Rectal smooth muscle tissue (tissue), 1 donor: Measurements from ENCODE around the gene PLCD3.

Experiments used
- H3K27ac ChIP-seq: one replicate; pipeline ENCODE4 v1.7.0; 2013; ENCODE audit warnings: low read depth, low read length, inconsistent platforms
- H3K27me3 ChIP-seq: one replicate; pipeline ENCODE4 v1.7.0; 2013; ENCODE audit warnings: low read length; ENCODE audit not compliant: control insufficient read depth, insufficient read depth
- H3K36me3 ChIP-seq: one replicate; pipeline ENCODE4 v1.7.0; 2013; ENCODE audit warnings: low read length; ENCODE audit not compliant: control insufficient read depth, insufficient read depth
- H3K4me1 ChIP-seq: one replicate; pipeline ENCODE4 v1.7.0; 2013; ENCODE audit warnings: low read length; ENCODE audit not compliant: control insufficient read depth, insufficient read depth
- H3K4me3 ChIP-seq: one replicate; pipeline ENCODE4 v1.7.0; 2013; ENCODE audit warnings: low read length
- H3K9ac ChIP-seq: one replicate; pipeline ENCODE4 v1.7.0; 2013; ENCODE audit warnings: low read length

The PLCD3 gene, protein sequence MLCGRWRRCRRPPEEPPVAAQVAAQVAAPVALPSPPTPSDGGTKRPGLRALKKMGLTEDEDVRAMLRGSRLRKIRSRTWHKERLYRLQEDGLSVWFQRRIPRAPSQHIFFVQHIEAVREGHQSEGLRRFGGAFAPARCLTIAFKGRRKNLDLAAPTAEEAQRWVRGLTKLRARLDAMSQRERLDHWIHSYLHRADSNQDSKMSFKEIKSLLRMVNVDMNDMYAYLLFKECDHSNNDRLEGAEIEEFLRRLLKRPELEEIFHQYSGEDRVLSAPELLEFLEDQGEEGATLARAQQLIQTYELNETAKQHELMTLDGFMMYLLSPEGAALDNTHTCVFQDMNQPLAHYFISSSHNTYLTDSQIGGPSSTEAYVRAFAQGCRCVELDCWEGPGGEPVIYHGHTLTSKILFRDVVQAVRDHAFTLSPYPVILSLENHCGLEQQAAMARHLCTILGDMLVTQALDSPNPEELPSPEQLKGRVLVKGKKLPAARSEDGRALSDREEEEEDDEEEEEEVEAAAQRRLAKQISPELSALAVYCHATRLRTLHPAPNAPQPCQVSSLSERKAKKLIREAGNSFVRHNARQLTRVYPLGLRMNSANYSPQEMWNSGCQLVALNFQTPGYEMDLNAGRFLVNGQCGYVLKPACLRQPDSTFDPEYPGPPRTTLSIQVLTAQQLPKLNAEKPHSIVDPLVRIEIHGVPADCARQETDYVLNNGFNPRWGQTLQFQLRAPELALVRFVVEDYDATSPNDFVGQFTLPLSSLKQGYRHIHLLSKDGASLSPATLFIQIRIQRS

GRCh38 chr17:45132320-45132571, at the start of gene PLCD3:
Gene PLCD3 (minus strand): TSS chr17:45132515. CDS start chr17:45132410, 105 bp downstream.
- peak within 1 kb of the TSS; percentile 88 for H3K9ac ChIP-seq
- no peaks in the 10 kb centered on the region for H3K27me3 ChIP-seq
- H3K27ac ChIP-seq, result peak within 1 kb of the TSS; percentile 97
- peaks cover 22% of the 10 kb centered on the region for H3K4me1 ChIP-seq
- H3K36me3 ChIP-seq, result no peaks in the 10 kb centered on the region
- H3K4me3 ChIP-seq, result peak within 1 kb of the TSS; percentile 88

- H3K27me3 ChIP-seq, result no peaks in the 10 kb centered on the region
- H3K36me3 ChIP-seq, result no peaks in the 10 kb centered on the region
- peaks cover 3% of the 10 kb centered on the region for H3K4me1 ChIP-seq
- H3K27ac ChIP-seq, result no peak overlapping the region
- H3K9ac ChIP-seq, result no peak overlapping the region
- H3K4me3 ChIP-seq, result no peak overlapping the region
These were observed 45.2 kb upstream of the PLCD3 start for GRCh38 chr17:45177563-45177962.

- Histone ChIP-seq H3K27me3 (no peaks in the 10 kb centered on the region), H3K4me1 (peaks cover 17% of the 10 kb centered on the region), H3K9ac (no peak overlapping the region), H3K27ac (no peak overlapping the region), H3K4me3 (no peak overlapping the region), H3K36me3 (no peaks in the 10 kb centered on the region)
These were observed 43.4 kb upstream of the PLCD3 start for GRCh38 chr17:45175759-45176115.

DNA sequence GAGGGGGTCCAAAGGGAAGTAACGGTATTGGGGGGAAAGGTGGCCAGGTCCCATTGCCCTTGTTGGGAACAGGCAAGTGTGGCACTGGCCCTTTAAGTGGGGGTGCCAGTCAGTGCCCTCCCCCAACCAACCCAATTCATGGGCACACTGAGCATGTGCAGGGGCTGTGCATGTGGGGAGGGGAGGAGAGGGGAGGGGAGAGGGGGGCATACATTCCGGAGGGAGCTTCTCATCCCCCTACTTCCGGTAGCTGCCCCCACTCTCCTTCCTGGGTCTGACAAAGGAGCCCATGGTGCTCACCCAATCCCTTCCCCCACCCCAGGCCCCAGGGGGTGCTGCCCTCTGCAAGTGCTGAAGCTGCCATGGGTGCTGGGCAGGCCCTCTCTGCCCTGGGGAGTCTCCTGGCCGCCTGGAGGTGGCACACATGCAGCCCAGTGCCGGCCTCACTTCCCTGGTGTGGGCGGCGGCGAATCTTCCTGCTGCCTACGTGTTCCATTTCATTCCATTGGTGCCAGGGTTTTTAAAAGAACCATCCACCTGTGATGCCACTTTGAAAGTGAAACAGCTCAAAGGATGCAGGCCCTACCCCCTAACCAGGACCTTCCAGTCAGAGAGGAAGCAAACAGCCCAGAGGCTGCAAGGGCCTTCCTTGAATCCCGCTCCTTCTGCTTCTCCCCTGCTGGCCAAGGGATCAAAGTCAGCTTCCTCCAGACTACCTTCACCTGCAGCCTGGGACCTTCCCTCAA, 40.4 kb upstream of the PLCD3 start:
- peak overlapping the region; percentile 53 for H3K9ac ChIP-seq
- H3K27me3 ChIP-seq, result no peaks in the 10 kb centered on the region
- peak overlapping the region; percentile 97 for H3K27ac ChIP-seq
- peak overlapping the region; percentile 58 for H3K4me3 ChIP-seq
- H3K4me1 ChIP-seq, result peaks cover 20% of the 10 kb centered on the region
- no peaks in the 10 kb centered on the region for H3K36me3 ChIP-seq

DNA sequence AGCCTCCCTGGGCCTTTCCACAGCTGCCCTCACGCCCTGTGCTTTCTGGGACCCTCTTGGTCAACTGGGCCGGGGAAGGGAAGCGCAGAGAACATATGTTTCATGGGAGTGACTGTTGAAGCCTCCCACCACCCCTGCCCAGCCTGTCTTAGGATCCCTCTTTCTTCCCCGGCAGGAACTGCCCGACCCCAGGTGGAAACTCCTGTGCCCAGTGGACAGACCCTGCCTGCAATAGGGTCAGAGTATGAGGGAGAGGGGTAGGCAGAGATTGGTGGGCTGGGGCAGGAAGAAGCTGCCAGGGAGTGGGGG, 39.9 kb upstream of the PLCD3 start:
- Histone ChIP-seq H3K4me3 (peak overlapping the region; percentile 58), H3K27me3 (no peaks in the 10 kb centered on the region), H3K4me1 (peaks cover 20% of the 10 kb centered on the region), H3K9ac (peak overlapping the region; percentile 53), H3K36me3 (no peaks in the 10 kb centered on the region), H3K27ac (peak overlapping the region; percentile 97)

DNA sequence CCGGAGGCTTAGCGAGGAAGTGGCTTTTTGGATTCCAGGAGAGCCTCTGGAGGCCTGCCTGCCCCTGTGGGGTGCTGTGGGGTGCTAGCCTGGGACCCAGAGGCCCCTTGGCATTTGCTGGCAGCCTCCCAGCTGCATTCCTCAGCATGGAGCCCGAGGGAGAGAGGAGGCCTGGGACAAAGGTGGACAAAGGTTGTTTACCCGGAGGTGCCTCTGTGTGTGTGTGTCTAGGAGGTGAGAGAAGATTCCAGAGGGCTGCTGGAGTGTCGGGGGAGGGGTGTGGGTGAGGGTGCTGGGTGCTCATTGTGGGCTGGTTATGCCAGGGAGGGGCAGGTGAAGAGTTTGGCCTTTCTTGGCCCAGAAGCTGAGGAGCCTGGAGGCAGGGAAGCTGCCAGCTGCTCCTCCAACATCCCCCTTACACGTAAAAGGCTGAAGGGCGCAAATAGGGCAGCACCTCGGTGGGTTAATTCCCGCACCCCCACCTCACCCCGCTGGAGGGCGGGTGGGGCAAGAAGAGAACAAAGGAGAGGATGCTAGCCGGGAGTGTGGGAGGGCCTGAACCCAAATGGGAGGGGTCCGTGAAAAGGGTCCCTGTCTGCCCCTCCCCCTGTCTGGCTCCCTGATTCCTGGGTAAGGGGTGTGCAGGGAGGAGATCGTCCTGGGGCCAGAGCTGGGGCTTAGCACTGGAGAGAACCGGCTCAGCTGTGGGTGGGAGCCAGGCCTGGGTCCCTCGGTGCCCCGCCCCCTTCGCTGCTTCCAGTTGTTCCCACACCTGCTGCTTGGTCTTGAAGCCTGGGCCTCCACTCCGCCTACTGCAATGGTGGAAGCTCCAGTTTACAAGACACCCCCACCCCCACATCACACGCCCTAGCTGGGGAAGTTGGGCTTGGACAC, 39.3 kb upstream of the PLCD3 start:
- H3K4me1 ChIP-seq, result peaks cover 20% of the 10 kb centered on the region
- H3K36me3 ChIP-seq, result no peaks in the 10 kb centered on the region
- no peaks in the 10 kb centered on the region for H3K27me3 ChIP-seq
- peak overlapping the region; percentile 53 for H3K9ac ChIP-seq
- H3K4me3 ChIP-seq, result peak overlapping the region; percentile 58
- H3K27ac ChIP-seq, result peak overlapping the region; percentile 97

- Histone ChIP-seq H3K4me3 (peak overlapping the region; percentile 58), H3K9ac (no peak overlapping the region), H3K36me3 (no peaks in the 10 kb centered on the region), H3K4me1 (peaks cover 17% of the 10 kb centered on the region), H3K27ac (peak overlapping the region; percentile 97), H3K27me3 (no peaks in the 10 kb centered on the region)
These were observed 38.6 kb upstream of the PLCD3 start for GRCh38 chr17:45170931-45171337.

DNA sequence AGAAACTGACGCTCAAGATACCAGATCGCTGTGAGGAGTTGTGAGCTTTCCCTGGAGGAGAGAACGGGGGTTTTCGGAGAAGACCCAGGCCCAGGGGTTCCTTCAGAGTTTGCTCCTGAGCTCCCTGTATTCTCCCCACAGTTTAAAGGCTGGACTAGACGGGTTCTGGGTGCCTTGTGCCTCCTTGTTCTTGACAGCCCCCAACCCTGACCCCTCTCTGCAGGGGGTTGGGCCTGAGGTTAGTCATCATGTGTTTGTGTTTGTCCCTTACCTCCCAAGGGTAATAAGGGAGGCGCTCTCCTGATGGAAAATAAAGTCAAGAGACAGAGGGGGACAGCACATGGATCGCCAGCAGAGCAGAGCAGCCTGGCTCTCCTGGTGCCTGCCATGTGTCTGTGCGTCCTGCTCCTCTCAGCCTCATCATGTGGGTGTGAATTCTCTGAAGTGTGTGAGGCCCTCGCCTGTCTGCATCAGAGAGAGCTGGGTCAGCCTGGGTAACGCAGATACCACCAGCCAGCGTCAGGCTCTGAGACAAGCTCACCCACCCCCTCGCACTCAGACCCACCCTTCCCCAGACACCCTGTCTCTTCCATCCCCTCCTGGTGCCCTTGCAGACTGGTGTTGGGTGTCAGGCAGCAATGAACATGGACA, 38.1 kb upstream of the PLCD3 start:
- Histone ChIP-seq H3K9ac (no peak overlapping the region), H3K27me3 (no peaks in the 10 kb centered on the region), H3K4me3 (no peak overlapping the region), H3K4me1 (peaks cover 17% of the 10 kb centered on the region), H3K27ac (peak overlapping the region; percentile 97), H3K36me3 (no peaks in the 10 kb centered on the region)

- Histone ChIP-seq H3K9ac (no peak overlapping the region), H3K4me1 (peaks cover 17% of the 10 kb centered on the region), H3K4me3 (no peak overlapping the region), H3K36me3 (no peaks in the 10 kb centered on the region), H3K27me3 (no peaks in the 10 kb centered on the region), H3K27ac (no peak overlapping the region)
These were observed 36.9 kb upstream of the PLCD3 start for GRCh38 chr17:45168991-45169752.

DNA sequence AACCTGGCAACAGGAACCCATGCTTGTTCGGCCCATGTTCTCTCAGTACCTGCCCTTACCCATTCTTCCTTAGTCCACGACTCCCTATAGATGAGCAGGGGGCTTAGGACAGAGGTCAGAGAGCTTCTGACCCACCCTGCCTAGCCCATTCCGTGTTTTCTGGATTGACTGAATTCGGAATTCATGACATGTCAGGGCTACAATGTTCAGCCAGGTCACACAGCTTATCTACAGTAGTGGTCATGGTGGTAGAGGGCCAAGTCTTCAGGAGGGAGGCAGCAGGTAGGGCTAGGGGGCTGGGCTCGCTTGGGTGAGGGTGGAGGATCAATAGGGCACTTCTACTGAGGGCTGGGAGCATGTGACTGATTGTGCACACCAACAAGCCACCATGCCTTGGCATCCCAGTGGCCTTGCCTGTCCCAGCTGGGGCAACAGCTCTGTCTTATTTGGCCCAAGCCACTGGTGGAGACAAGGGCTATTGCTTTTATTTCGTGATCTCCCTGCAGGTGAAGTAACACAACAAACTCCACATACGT, 32.5 kb upstream of the PLCD3 start:
- Histone ChIP-seq H3K36me3 (no peaks in the 10 kb centered on the region), H3K27ac (no peak overlapping the region), H3K9ac (no peak overlapping the region), H3K4me1 (peaks cover 7% of the 10 kb centered on the region), H3K4me3 (no peak overlapping the region), H3K27me3 (no peaks in the 10 kb centered on the region)
